Mesenchymal stem cell (in vitro differentiated cells and primary cell): Measurements from ENCODE around the gene BICDL1.

Experiments used
- DNase-seq: peaks from one replicate; pipeline ENCODE4 v3.0.0-alpha.2; 2013
- H2AFZ ChIP-seq: one replicate; pipeline ENCODE4 v1.6.1; 2013; ENCODE audit warnings: low read depth, mild to moderate bottlenecking, control low read depth, inconsistent platforms, low read length, moderate library complexity
- H2AK5ac ChIP-seq: 2 replicates; pipeline ENCODE4 v1.6.1; 2013; ENCODE audit warnings: low read length, moderate library complexity, mild to moderate bottlenecking, inconsistent platforms; ENCODE audit not compliant: severe bottlenecking
- H2BK120ac ChIP-seq: one replicate; pipeline ENCODE4 v1.6.1; 2013; ENCODE audit warnings: low read depth, mild to moderate bottlenecking, inconsistent platforms, low read length, moderate library complexity
- H2BK12ac ChIP-seq, 2 experiments: one replicate each; pipeline ENCODE4 v1.6.1; 2013; ENCODE audit warnings: inconsistent platforms in 2 of 2, low read length in 2 of 2, mild to moderate bottlenecking in 2 of 2, moderate library complexity in 2 of 2, control low read depth in 1 of 2
- H2BK15ac ChIP-seq: one replicate; pipeline ENCODE4 v1.6.1; 2013; ENCODE audit warnings: mild to moderate bottlenecking, low read depth, inconsistent platforms; ENCODE audit not compliant: poor library complexity, severe bottlenecking
- H2BK5ac ChIP-seq: 2 replicates; pipeline ENCODE4 v1.6.1; 2013; ENCODE audit warnings: low read depth, mild to moderate bottlenecking, low read length, control low read depth, inconsistent platforms; ENCODE audit not compliant: poor library complexity, severe bottlenecking
- H3K14ac ChIP-seq, 2 experiments: one replicate each; pipeline ENCODE4 v1.6.1; 2013; ENCODE audit warnings: inconsistent platforms in 2 of 2, low read length in 2 of 2, control low read depth in 1 of 2, mild to moderate bottlenecking in 1 of 2, moderate library complexity in 1 of 2
- H3K18ac ChIP-seq, 2 experiments: one replicate each; pipeline ENCODE4 v1.6.1; 2013; ENCODE audit warnings: inconsistent platforms in 2 of 2, low read length in 2 of 2, control low read depth in 1 of 2, low read depth in 1 of 2, mild to moderate bottlenecking in 1 of 2
- H3K23ac ChIP-seq, 2 experiments: one replicate each; pipeline ENCODE4 v1.6.1; 2013; ENCODE audit warnings: inconsistent platforms in 2 of 2, low read length in 2 of 2, mild to moderate bottlenecking in 2 of 2, moderate library complexity in 2 of 2, control low read depth in 1 of 2
- H3K27ac ChIP-seq: 2 replicates; pipeline ENCODE4 v1.5.1; 2013; ENCODE audit warnings: mild to moderate bottlenecking, moderate library complexity, low read length, control low read depth, inconsistent platforms; ENCODE audit not compliant: poor library complexity, severe bottlenecking
- H3K27me3 ChIP-seq, 2 experiments: 2 replicates each; pipeline versions ENCODE4 v1.6.1 to v1.7.0; 2013; ENCODE audit warnings: low read length in 2 of 2, mild to moderate bottlenecking in 2 of 2, moderate library complexity in 2 of 2, control low read depth in 1 of 2, inconsistent platforms in 1 of 2; ENCODE audit not compliant: control insufficient read depth in 1 of 2, insufficient read depth in 1 of 2
- H3K36me3 ChIP-seq, 2 experiments: 2 replicates each; pipeline versions ENCODE4 v1.6.1 to v1.7.0; 2013; ENCODE audit warnings: low read length in 2 of 2, control low read depth in 1 of 2, inconsistent platforms in 1 of 2, low read depth in 1 of 2, mild to moderate bottlenecking in 1 of 2; ENCODE audit not compliant: insufficient read depth in 2 of 2, control insufficient read depth in 1 of 2
- H3K4ac ChIP-seq, 2 experiments: one replicate each; pipeline ENCODE4 v1.6.1; 2013; ENCODE audit warnings: inconsistent platforms in 2 of 2, low read length in 2 of 2, mild to moderate bottlenecking in 2 of 2, moderate library complexity in 2 of 2, control low read depth in 1 of 2, low read depth in 1 of 2
- H3K4me1 ChIP-seq: 2 replicates; pipeline ENCODE4 v1.6.1; 2013; ENCODE audit warnings: low read depth, low read length, control low read depth; ENCODE audit not compliant: control insufficient read depth, insufficient read depth
- H3K4me2 ChIP-seq: 2 replicates; pipeline ENCODE4 v1.6.1; 2013; ENCODE audit warnings: low read length, mild to moderate bottlenecking, inconsistent platforms; ENCODE audit not compliant: poor library complexity, severe bottlenecking
- H3K4me3 ChIP-seq, 2 experiments: 2 replicates each; pipeline versions ENCODE4 v1.5.1 to v1.7.0; 2013; ENCODE audit warnings: low read length in 2 of 2, mild to moderate bottlenecking in 2 of 2, control low read depth in 1 of 2, low read depth in 1 of 2; ENCODE audit not compliant: insufficient read depth in 1 of 2
- H3K79me1 ChIP-seq: replicated peaks from 2 replicates; pipeline ENCODE4 v1.6.1; 2013; ENCODE audit warnings: mild to moderate bottlenecking, control low read depth, low read length, inconsistent platforms; ENCODE audit not compliant: poor library complexity, severe bottlenecking
- H3K9ac ChIP-seq: 2 replicates; pipeline ENCODE4 v1.7.0; 2013; ENCODE audit warnings: mild to moderate bottlenecking, low read length, moderate library complexity
- H3K9me3 ChIP-seq: 2 replicates; pipeline ENCODE4 v1.7.0; 2013; ENCODE audit warnings: mild to moderate bottlenecking, low read length; ENCODE audit not compliant: control insufficient read depth
- H4K8ac ChIP-seq: one replicate; pipeline ENCODE4 v1.6.1; 2013; ENCODE audit warnings: inconsistent platforms, mild to moderate bottlenecking, low read length, moderate library complexity
- H4K91ac ChIP-seq: one replicate; pipeline ENCODE4 v1.6.1; 2013; ENCODE audit warnings: mild to moderate bottlenecking, low read length, inconsistent platforms
- WGBS: methylation state at CpG from one replicate; pipeline ENCODE4 v1.1.7; 2013; ENCODE audit warnings: mixed read lengths; 5-methylcytosine and 5-hydroxymethylcytosine counted together

The BICDL1 gene

DNA sequence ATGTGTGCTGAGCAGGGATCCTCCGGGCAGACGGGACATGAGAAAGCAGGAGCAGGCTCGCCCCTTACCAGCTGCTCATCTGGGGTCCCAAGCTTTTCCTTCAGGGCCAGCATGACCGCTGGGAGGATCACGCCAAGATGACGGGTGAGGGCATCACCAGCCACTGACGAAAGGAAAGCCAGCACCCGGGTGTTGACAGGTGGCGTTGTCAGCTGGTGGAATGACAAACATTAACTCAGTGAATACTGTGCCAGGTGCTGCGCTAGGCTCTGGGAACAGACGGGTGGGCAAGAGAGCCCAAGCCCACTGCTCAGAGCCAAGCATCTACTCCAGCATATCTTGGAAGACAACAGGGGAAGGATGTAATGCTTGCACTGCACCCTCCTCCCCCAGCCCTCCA, 148.8 kb downstream of the BICDL1 start:
- H3K9me3 ChIP-seq: no peaks in the 10 kb centered on the region
- no peak overlapping the region for H3K14ac ChIP-seq
- no peak overlapping the region for H4K91ac ChIP-seq
- H3K36me3 ChIP-seq: peaks cover 95 to 96% of the 10 kb centered on the region in 2 experiments
- H2BK5ac ChIP-seq: no peak overlapping the region
- H3K27me3 ChIP-seq: no peaks in the 10 kb centered on the region
- peaks cover 8% of the 10 kb centered on the region for H3K4me1 ChIP-seq
- no peak overlapping the region for H2BK120ac ChIP-seq
- no peak overlapping the region for H2AFZ ChIP-seq
- H2BK15ac ChIP-seq: no peak overlapping the region
- no peak overlapping the region for H4K8ac ChIP-seq
- H3K27ac ChIP-seq: no peak overlapping the region
- H2AK5ac ChIP-seq: no peak overlapping the region
- H3K4me3 ChIP-seq: no peak overlapping the region
- no peak overlapping the region for H3K23ac ChIP-seq
- H3K9ac ChIP-seq: no peak overlapping the region
- no peak overlapping the region for H2BK12ac ChIP-seq
- H3K18ac ChIP-seq: no peak overlapping the region
- no peak for DNase-seq
- no peak overlapping the region for H3K4me2 ChIP-seq
- WGBS: 95% methylated on average over 11 of the region's 11 CpGs
- no peak overlapping the region for H3K4ac ChIP-seq
- peaks cover 51% of the 10 kb centered on the region for H3K79me1 ChIP-seq

DNA sequence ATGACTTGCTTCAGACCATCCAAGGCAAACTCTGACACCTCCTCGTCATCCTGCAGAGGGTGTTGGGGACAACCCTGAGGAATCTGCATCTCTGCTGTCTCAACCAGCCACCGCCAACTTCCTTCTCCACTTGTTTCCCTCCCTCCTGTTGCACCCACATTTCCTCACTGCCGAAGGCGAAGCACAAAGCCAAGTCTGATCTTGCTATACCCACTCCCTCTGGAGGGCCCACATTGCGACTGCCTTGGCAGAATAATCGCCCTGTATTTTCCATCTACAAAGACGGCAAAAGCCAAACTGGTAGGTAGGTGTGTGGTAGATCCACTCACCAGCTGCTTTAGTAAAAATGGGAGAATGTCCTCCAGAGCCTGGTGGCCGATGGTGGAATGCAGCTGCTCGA, 149.3 kb downstream of the BICDL1 start:
- Histone ChIP-seq H2BK120ac (no peak overlapping the region), H3K23ac (no peak overlapping the region), H2AK5ac (no peak overlapping the region), H3K4me2 (no peak overlapping the region), H3K4me1 (peaks cover 8% of the 10 kb centered on the region), H3K36me3 (peaks cover 91 to 95% of the 10 kb centered on the region in 2 experiments), H4K91ac (no peak overlapping the region), H3K4me3 (no peak overlapping the region), H3K4ac (no peak overlapping the region), H3K27me3 (no peaks in the 10 kb centered on the region), H3K9me3 (no peaks in the 10 kb centered on the region), H3K18ac (no peak overlapping the region), H2BK15ac (no peak overlapping the region), H3K27ac (no peak overlapping the region), H2AFZ (no peak overlapping the region), H3K79me1 (peaks cover 46% of the 10 kb centered on the region), H3K9ac (no peak overlapping the region), H3K14ac (no peak overlapping the region), H2BK12ac (no peak overlapping the region), H2BK5ac (no peak overlapping the region), H4K8ac (no peak overlapping the region)
- 95% methylated on average over 9 of the region's 9 CpGs for WGBS
- no peak for DNase-seq

DNA sequence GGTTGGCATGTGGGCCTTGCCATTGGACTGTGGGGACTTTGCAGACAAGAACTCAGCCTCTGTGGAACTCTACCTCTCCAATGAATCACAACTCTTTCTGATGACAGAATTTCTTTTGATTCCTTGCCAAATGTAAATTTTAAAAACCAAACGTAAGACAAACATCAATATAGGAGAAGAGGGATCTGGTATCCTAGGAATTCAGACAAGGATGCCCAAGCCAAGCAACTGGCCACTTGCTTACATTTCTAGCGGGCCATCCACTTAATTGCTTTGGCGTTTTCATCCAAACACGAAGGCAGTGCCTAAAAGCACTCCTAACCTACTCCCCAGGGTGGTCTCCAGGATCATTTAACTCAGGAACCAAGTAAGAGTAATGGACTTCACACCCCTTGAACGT, 150.9 kb downstream of the BICDL1 start:
- no peaks in the 10 kb centered on the region for H3K9me3 ChIP-seq
- no peak overlapping the region for H2BK15ac ChIP-seq
- H4K91ac ChIP-seq: no peak overlapping the region
- no peaks in the 10 kb centered on the region for H3K27me3 ChIP-seq
- H2BK120ac ChIP-seq: no peak overlapping the region
- H3K36me3 ChIP-seq: peaks cover 88 to 95% of the 10 kb centered on the region in 2 experiments
- no peak overlapping the region for H3K14ac ChIP-seq
- no peak overlapping the region for H3K18ac ChIP-seq
- H3K4me3 ChIP-seq: no peak overlapping the region
- H3K4me2 ChIP-seq: no peak overlapping the region
- H2BK5ac ChIP-seq: no peak overlapping the region
- no peak overlapping the region for H2AFZ ChIP-seq
- H3K23ac ChIP-seq: no peak overlapping the region
- H3K9ac ChIP-seq: no peak overlapping the region
- WGBS: 96% methylated on average over 5 of the region's 5 CpGs
- H2BK12ac ChIP-seq: no peak overlapping the region
- no peak overlapping the region for H2AK5ac ChIP-seq
- no peak for DNase-seq
- peaks cover 8% of the 10 kb centered on the region for H3K4me1 ChIP-seq
- H3K27ac ChIP-seq: no peak overlapping the region
- peaks cover 44% of the 10 kb centered on the region for H3K79me1 ChIP-seq
- H3K4ac ChIP-seq: no peak overlapping the region
- H4K8ac ChIP-seq: no peak overlapping the region

GRCh38 chr12:120140603-120141002, 151.6 kb downstream of the BICDL1 start:
- H3K36me3 ChIP-seq: peaks cover 87 to 96% of the 10 kb centered on the region in 2 experiments
- no peaks in the 10 kb centered on the region for H3K9me3 ChIP-seq
- no peak overlapping the region for H3K4me2 ChIP-seq
- H3K4me3 ChIP-seq: no peak overlapping the region
- no peak overlapping the region for H3K27ac ChIP-seq
- DNase-seq: no peak
- H3K14ac ChIP-seq: no peak overlapping the region
- H2AFZ ChIP-seq: no peak overlapping the region
- no peak overlapping the region for H3K4ac ChIP-seq
- no peak overlapping the region for H4K91ac ChIP-seq
- no peak overlapping the region for H2BK12ac ChIP-seq
- no peak overlapping the region for H2BK120ac ChIP-seq
- H3K23ac ChIP-seq: no peak overlapping the region
- no peak overlapping the region for H2BK15ac ChIP-seq
- H3K4me1 ChIP-seq: peaks cover 8% of the 10 kb centered on the region
- no peaks in the 10 kb centered on the region for H3K27me3 ChIP-seq
- no peak overlapping the region for H2AK5ac ChIP-seq
- WGBS: 92% methylated on average over 9 of the region's 9 CpGs
- no peak overlapping the region for H3K9ac ChIP-seq
- peaks cover 47% of the 10 kb centered on the region for H3K79me1 ChIP-seq
- H2BK5ac ChIP-seq: no peak overlapping the region
- H3K18ac ChIP-seq: no peak overlapping the region
- H4K8ac ChIP-seq: no peak overlapping the region
